Kidney capillary endothelial cell (primary cell): ENCODE results near the gene GLRA3.
"Not testable (repeated sequence)": the region's sequence is repeated elsewhere in the genome, so short reads cannot be mapped to it uniquely, and the experiment has no call there.

Source experiments
- DNase-seq: peaks from one replicate; pipeline ENCODE4 v3.0.0-alpha.2; 2018; ENCODE audit warnings: low spot score

GLRA3 gene

GRCh38 chr4:174810834-174811233 is 18.2 kb downstream of the GLRA3 start:
- DNase-seq: no peak

- DNase-seq: no peak
These were observed 20.2 kb downstream of the GLRA3 start for GRCh38 chr4:174808836-174809235.

GRCh38 chr4:174808119-174808518 is 20.9 kb downstream of the GLRA3 start:
- no peak for DNase-seq

- DNase-seq: no peak
These were observed 23.3 kb downstream of the GLRA3 start for GRCh38 chr4:174805746-174806145.

GRCh38 chr4:174794543-174795094 is 34.4 kb downstream of the GLRA3 start:
- no peak for DNase-seq

- DNase-seq: no peak
These were observed 39.4 kb downstream of the GLRA3 start for GRCh38 chr4:174789657-174790056.

GRCh38 chr4:174778274-174778986 is 50.6 kb downstream of the GLRA3 start:
- DNase-seq: not testable (repeated sequence)

GRCh38 chr4:174775366-174775765 is 53.7 kb downstream of the GLRA3 start:
- DNase-seq: no peak

GRCh38 chr4:174764105-174764729 is 64.8 kb downstream of the GLRA3 start:
- DNase-seq: peak; percentile 44

GRCh38 chr4:174763454-174764104 is 65.5 kb downstream of the GLRA3 start:
- DNase-seq: no peak

- no peak for DNase-seq
These were observed 67.6 kb downstream of the GLRA3 start for GRCh38 chr4:174761451-174761850.

GRCh38 chr4:174757736-174758135 is 71.3 kb downstream of the GLRA3 start:
- no peak for DNase-seq

GRCh38 chr4:174753021-174753420 is 76.0 kb downstream of the GLRA3 start:
- no peak for DNase-seq

- DNase-seq: no peak
These were observed 77.0 kb downstream of the GLRA3 start for GRCh38 chr4:174752026-174752425.

- DNase-seq: no peak
These were observed 80.0 kb downstream of the GLRA3 start for GRCh38 chr4:174749091-174749490.

GRCh38 chr4:174746710-174747109 is 82.3 kb downstream of the GLRA3 start:
- no peak for DNase-seq

- no peak for DNase-seq
These were observed 86.5 kb downstream of the GLRA3 start for GRCh38 chr4:174742561-174742960.

- DNase-seq: no peak
These were observed 89.5 kb downstream of the GLRA3 start for GRCh38 chr4:174739576-174739975.

- DNase-seq: no peak
These were observed 94.9 kb downstream of the GLRA3 start for GRCh38 chr4:174734181-174734580.

GRCh38 chr4:174717828-174718227 is 111.2 kb downstream of the GLRA3 start:
- no peak for DNase-seq

- DNase-seq: no peak
These were observed 111.9 kb downstream of the GLRA3 start for GRCh38 chr4:174716986-174717770.
